GM21619 (cell line): Measurements from ENCODE around the gene B3GNT3.
"Not testable (repeated sequence)": the region's sequence is repeated elsewhere in the genome, so short reads cannot be mapped to it uniquely, and the experiment has no call there.

ENCODE experiments used
- ATAC-seq: cut with Tn5 transposase; IDR thresholded peaks from one replicate; pipeline ENCODE4 v1.9.1; 2021; ENCODE audit not compliant: unreplicated experiment

The B3GNT3 gene

DNA sequence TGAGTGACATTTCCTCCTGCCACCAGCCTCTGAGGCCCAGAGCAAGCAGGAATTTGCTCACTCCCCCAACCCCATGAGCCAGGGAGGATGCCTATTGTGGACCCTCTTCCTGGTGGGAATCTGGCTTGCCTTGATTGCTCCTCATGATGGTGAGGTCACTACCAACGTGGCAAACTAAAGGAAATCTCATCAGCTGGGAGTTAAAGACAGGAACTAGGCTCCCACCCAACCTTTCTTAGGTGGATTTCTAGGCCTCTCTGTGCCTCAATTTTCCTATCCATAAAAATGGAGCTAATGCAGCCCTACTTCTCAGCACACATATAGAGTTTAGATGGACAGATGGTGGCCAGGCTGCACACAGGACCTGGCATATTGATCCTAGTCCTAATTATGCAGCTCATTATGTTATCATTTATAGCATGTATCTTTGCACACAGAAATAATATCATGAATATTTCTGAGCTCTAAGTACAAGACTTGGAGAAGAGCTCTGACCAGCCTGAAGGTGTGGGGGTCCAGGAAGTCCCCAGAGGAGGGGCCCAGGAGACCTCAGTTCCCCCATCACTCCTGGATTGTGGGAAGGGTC is 2.0 kb downstream of the B3GNT3 start:
- ATAC-seq: no peak

- no peak for ATAC-seq
Measured at GRCh38 chr19:17797424-17798201, 2.7 kb downstream of the B3GNT3 start.

DNA sequence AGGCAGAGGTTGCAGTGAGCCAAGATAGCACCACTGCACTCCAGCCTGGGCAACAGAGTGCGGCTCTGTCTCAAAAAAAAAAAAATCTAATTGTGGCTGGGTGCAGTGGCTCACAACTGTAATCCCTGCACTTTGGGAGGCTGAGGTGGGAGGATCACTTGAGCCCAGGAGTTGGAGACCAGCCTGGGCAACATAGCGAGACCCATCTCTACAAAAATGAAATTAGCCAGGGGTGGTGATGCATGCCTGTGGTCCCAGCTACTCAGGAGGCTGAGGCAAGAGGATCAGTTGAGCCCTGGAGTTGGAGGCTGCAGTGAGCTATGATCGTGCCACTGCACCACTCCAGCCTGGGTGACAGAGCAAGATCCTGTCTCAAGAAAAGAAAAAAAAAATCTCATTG is 3.7 kb downstream of the B3GNT3 start:
- not testable (repeated sequence) for ATAC-seq

DNA sequence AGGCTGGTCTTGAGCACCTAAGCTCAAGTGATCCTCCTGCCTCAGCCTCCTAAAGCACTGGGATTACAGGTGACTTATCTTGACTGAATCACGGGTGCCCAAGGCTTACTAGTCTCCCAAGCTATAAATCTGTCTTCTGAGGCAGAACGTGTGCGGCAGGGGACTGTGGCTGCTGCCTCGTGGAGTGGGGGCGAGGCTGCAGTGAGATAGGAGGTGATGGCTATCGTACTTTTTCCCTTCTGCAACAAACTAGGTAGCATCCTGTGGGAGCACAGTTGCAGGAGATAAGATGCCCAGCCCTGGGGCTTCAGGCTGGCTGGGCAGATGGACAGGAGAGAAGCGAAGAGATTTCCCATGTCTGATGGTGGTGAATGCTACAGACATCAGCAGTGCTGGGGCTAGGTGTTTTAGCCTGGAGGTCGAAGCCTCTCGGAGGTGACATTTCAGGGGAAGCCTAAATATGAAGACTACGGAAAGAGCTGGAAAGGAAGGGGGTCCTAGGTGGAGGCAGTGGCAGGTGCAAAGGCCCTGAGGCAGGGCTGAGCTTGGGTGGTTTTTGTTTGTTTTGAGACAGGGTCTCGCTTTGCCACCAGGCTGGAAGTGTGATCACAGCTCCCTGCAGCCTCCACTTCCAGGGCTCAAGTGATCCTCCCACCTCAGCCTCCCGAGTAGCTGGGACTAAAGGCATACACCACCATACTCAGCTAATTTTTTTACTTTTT is 7.4 kb downstream of the B3GNT3 start:
- ATAC-seq: no peak

DNA sequence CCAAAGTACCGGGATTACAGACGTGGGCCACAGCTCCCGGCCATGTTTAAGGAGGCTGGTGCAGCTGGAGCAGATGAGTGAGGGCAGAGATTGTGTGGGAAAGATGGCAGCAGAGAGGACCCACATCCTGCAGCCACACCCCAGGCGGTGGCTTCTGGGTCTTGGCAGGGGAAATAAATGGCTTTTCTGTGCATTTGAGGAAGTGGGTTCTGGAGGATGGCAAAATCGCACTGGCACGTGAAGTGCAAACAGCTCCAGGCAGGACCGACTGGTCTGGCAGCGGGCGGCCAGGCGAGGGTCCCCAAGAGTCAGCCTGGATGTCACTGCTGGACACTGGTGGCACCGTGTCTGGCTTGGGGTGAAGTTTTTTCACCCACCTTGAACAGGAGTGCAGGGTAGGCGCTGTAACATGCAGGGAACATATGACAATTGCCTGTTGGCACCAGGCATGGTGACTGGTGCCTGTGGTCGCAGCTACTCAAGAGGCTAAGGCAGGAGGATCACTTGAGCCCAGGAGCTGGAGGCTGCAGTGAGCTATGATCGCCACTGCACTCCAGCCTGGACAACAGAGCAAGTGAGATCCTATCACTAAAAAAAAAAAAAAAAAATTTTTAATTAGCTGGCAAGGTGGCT is 8.4 kb downstream of the B3GNT3 start:
- no peak for ATAC-seq

DNA sequence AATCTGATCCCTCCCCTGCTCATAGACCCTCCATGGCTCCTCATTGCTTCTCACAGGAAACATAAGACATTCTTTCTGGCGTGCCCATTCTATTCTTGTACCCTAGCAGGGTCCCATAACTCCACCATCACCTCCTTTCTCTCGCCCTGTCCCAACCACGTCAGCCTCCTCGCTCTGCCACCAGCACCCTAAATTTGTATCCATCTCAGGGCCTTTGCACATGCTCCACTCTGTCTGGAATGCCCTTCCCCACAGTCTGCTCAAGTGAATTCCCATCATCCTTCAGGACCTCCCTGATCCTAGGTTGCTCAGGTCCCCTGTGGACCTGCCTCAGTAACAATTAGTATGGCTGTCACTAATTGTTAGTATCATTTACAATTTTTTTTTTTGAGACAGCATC is 10.5 kb downstream of the B3GNT3 start:
- ATAC-seq: no peak

DNA sequence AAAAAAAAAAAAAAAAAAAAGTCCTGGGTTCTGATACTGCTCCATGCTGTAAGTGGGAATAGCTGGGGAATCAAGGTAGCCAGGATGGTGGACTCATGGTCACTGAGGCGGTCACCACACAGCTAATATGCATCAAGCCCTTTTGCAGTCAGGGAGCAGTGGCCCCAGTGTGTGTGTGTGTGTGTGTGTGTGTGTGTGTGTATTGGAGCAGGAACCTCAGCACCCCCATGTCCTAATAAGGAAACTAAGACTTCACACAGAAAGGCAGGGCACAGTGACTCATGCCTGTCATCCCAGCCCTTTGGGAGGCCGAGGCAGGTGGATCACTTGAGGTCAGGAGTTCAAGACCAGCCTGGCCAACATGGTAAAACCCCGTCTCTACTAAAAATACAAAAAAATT is 12.0 kb downstream of the B3GNT3 start:
- no peak for ATAC-seq

- ATAC-seq: no peak
Measured at GRCh38 chr19:17807731-17808316, 12.9 kb downstream of the B3GNT3 start.

DNA sequence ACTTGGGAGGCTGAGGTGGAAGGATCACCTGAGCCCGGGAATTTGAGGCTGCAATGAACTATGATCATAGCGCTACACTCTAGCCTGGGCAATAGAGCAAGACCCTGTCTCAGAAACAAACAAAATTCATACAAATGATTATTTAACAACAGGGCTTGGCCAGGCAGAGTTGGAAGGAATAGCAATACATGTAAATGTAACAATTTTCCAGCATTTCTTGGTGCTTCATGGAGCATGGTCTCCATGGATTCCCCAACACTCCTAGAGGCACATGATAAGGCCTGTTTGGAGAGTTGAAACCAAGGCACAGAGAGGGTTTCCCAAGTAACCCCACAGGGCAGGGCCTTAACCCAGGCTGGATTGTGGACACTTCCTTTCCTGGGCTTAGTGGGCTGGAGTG is 16.2 kb downstream of the B3GNT3 start:
- ATAC-seq: no peak

DNA sequence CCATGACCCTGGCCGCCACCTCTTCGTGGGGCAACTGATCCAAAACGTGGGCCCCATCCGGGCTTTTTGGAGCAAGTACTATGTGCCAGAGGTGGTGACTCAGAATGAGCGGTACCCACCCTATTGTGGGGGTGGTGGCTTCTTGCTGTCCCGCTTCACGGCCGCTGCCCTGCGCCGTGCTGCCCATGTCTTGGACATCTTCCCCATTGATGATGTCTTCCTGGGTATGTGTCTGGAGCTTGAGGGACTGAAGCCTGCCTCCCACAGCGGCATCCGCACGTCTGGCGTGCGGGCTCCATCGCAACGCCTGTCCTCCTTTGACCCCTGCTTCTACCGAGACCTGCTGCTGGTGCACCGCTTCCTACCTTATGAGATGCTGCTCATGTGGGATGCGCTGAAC is 16.7 kb downstream of the B3GNT3 start:
- no peak for ATAC-seq

DNA sequence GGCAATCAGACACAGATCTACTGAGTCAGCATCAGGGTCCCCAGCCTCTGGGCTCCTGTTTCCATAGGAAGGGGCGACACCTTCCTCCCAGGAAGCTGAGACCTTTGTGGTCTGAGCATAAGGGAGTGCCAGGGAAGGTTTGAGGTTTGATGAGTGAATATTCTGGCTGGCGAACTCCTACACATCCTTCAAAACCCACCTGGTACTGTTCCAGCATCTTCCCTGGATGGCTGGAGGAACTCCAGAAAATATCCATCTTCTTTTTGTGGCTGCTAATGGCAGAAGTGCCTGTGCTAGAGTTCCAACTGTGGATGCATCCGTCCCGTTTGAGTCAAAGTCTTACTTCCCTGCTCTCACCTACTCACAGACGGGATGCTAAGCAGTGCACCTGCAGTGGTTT is 17.2 kb downstream of the B3GNT3 start:
- ATAC-seq: no peak

GRCh38 chr19:17817668-17818363 is 22.9 kb downstream of the B3GNT3 start:
- no peak for ATAC-seq

- ATAC-seq: no peak
Measured at GRCh38 chr19:17821190-17821589, 26.3 kb downstream of the B3GNT3 start, which contains the start of gene INSL3. Gene INSL3, minus strand, starts transcription at chr19:17821519. Its CDS starts 13 bp downstream, at chr19:17821506.

GRCh38 chr19:17824339-17824738 is 29.4 kb downstream of the B3GNT3 start:
- no peak for ATAC-seq

DNA sequence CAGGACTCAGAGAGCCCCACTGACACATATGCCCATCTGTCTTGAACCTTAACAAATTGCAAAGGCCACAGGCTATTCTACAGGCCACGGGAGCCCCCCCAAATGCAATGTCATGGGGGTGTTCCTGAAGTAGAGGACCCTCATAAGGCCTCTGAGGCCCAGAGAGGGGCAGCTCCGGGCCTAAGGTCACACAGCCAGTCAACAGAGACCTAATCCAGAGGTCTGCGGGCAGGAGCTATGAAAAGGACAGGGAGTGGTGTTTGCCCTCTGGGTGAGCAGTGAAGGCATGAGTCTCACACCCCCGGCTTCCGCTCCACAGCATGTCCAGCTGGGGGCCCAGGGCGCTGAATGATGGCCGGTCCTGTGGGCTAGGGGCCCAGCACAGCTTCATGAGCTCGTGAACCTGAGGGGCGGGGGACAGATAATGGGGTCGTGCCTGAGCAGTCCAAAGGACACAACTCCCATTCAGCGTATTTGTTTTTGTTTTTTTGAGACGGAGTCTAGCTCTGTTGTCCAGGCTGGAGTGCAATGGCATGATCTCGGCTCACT is 31.6 kb downstream of the B3GNT3 start:
- no peak for ATAC-seq

- no peak for ATAC-seq
Measured at GRCh38 chr19:17829855-17830566, 35.1 kb downstream of the B3GNT3 start.

DNA sequence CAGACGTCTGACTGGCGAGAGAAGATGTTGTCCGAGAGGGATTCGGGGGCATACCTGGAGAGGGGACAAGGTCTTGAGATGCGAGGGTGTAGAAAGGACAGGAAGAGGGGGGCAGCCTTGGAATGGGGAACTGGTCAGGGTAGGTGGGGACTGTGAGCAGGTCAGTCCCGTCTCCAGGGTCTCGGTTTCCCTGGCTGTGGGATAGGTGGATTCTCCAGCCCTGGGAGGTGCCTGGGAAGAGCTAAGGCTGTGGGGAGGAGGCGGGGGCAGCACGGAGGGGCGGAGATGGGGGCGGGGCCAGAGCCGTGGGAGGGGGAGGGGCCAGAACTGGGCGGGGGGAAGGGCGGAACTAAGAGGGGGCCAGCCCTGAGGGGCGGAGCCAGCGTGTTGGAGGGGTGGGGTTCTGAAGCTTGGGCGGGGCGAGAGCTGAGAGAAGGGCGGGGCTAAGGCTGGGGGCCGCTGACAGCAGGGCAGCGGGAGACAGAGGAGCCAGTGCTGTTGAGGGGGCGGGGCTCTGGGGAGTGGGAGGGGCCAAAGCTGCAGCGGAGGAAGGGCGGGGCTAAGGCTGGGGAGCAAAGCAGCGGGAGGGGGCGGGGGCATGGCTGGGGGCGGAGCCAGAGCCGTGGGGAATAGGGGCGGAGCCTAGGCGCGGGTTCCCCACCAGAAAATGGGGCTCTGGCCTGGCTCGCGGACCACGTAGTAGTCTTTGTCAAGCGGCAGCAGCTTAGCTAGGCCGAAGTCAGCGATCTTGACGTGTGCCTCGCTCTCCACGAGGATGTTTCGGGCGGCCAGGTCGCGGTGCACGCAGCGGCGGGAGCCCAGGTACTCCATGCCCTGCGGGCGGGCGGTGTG is 35.9 kb downstream of the B3GNT3 start:
- no peak for ATAC-seq

- no peak for ATAC-seq
Measured at GRCh38 chr19:17831419-17831888, 36.5 kb downstream of the B3GNT3 start.
